GM12878 (cell line): ENCODE measurements around the gene PLEKHA6. TPM values are rescaled to one million over a fixed set of nuclear protein-coding genes. Genes with fewer than 3 reads are reported as not detected.

Source experiments
- ATAC-seq: fragments of 200-7000 bp; cut with Tn5 transposase; 3 replicates; pipeline ENCODE4 v1.9.1; 2020; ENCODE audit warnings: mild to moderate bottlenecking, moderate library complexity
- BruUV-seq: library from RNA; stranded (reverse); fragments of 400-500 nt; replicated peaks from 2 replicates; lab custom pipeline; 2021; lab: Mats Ljungman, UMichigan
- CTCF ChIA-PET: fragments of 300-600 bp; sonication (Branson Sonifier 250); formaldehyde crosslinking; extraction: SDS; loops from one replicate; lab custom pipeline; 2021; ENCODE audit warnings: inconsistent platforms; lab: Yijun Ruan, JAX
- POLR2A ChIA-PET: fragments of 350-600 bp; formaldehyde crosslinking; extraction: SDS; loops from one replicate; lab custom pipeline; 2021; ENCODE audit warnings: inconsistent platforms; lab: Charles Lee
- RAD21 ChIA-PET: fragments of 300-600 bp; sonication (Branson Sonifier 250); formaldehyde crosslinking; loops from one replicate; lab custom pipeline; 2023; ENCODE audit warnings: antibody characterized with exemption; ENCODE audit not compliant: unreplicated experiment; lab: Charles Lee
- SMC1A ChIA-PET: fragments of 300-600 bp; sonication (Branson Sonifier 250); formaldehyde crosslinking; loops from one replicate; lab custom pipeline; 2023; ENCODE audit not compliant: unreplicated experiment, uncharacterized antibody; lab: Charles Lee
- DNase-seq: peaks from one replicate; pipeline ENCODE4 v3.0.0-alpha.2; 2011; ENCODE audit warnings: low read depth, low spot score
- FAIRE-seq: peaks from 3 replicates; lab custom pipeline; 2011; peaks lifted over from hg19 to GRCh38; lab: Jason Lieb, UNC
- H2AFZ ChIP-seq: 2 replicates; pipeline ENCODE4 v1.6.0; 2011; ENCODE audit warnings: low read depth, low read length, control low read depth; ENCODE audit not compliant: control insufficient read depth
- H3K27ac ChIP-seq: 2 replicates; pipeline ENCODE4 v1.5.1; 2011; ENCODE audit warnings: control low read depth; ENCODE audit not compliant: control insufficient read depth, insufficient read depth
- H3K27me3 ChIP-seq, 2 experiments: replicated peaks in 1 of 2; 2 replicates each; pipeline versions ENCODE4 v1.6.0 to v1.6.1; 2011; ENCODE audit warnings: low read length in 1 of 2; ENCODE audit not compliant: control insufficient read depth in 2 of 2, insufficient read depth in 2 of 2
- H3K36me3 ChIP-seq, 2 experiments: 2 replicates each; pipeline ENCODE4 v1.5.1; 2011; ENCODE audit warnings: low read length in 1 of 2; ENCODE audit not compliant: control insufficient read depth in 2 of 2, insufficient read depth in 2 of 2
- H3K4me1 ChIP-seq: 2 replicates; pipeline ENCODE4 v1.6.1; 2011; ENCODE audit warnings: mild to moderate bottlenecking, low read length, moderate library complexity, mixed read lengths; ENCODE audit not compliant: control insufficient read depth, insufficient read depth
- H3K4me2 ChIP-seq: 2 replicates; pipeline ENCODE4 v1.6.0; 2011; ENCODE audit warnings: control low read depth; ENCODE audit not compliant: control insufficient read depth, insufficient read depth
- H3K4me3 ChIP-seq: fragments of 200-600 bp; sonication (generic); 2 replicates; pipeline ENCODE4 v1.5.1; 2016
- H3K79me2 ChIP-seq: 2 replicates; pipeline ENCODE4 v1.6.0; 2011; ENCODE audit warnings: low read length; ENCODE audit not compliant: control insufficient read depth, insufficient read depth
- H3K9ac ChIP-seq: 2 replicates; pipeline ENCODE4 v1.8.0; 2011; ENCODE audit warnings: low read length, control low read depth, mixed read lengths; ENCODE audit not compliant: control insufficient read depth, insufficient read depth
- H3K9me3 ChIP-seq: replicated peaks from 3 replicates; pipeline ENCODE4 v1.5.1; 2011; ENCODE audit warnings: mild to moderate bottlenecking, low read length; ENCODE audit not compliant: control insufficient read depth, insufficient read depth
- H4K20me1 ChIP-seq: 2 replicates; pipeline ENCODE4 v1.6.0; 2011; ENCODE audit not compliant: control insufficient read depth, insufficient read depth
- ASH2L ChIP-seq: fragments of 300-600, 200-600 bp; sonication (generic); IDR thresholded peaks from 2 replicates; pipeline ENCODE4 v1.6.1; 2017; ENCODE audit warnings: low read depth, mild to moderate bottlenecking, borderline replicate concordance
- CBX5 ChIP-seq: sonication (generic); IDR thresholded peaks from 2 replicates; pipeline ENCODE4 v1.6.1; 2016; ENCODE audit warnings: low read depth, moderate library complexity, mild to moderate bottlenecking, inconsistent platforms
- JUNB ChIP-seq: IDR thresholded peaks from 2 replicates; pipeline ENCODE4 v1.6.1; 2016; ENCODE audit warnings: antibody characterized with exemption, mild to moderate bottlenecking
- KDM1A ChIP-seq: fragments of 200-600 bp; sonication (generic); IDR thresholded peaks from 2 replicates; pipeline ENCODE4 v1.6.1; 2016; ENCODE audit warnings: borderline replicate concordance
- LARP7 ChIP-seq: fragments of 450-650 bp; IDR thresholded peaks from 2 replicates; pipeline ENCODE4 v1.6.1; 2017; ENCODE audit warnings: mild to moderate bottlenecking
- POLR2AphosphoS2 ChIP-seq: IDR thresholded peaks from 2 replicates; pipeline ENCODE4 v1.6.1; 2011; ENCODE audit warnings: low read depth, mild to moderate bottlenecking, low read length, improper control_type of control experiment, moderate library complexity
- POU2F2 ChIP-seq: IDR thresholded peaks from 3 replicates; pipeline ENCODE4 v1.6.1; 2011; ENCODE audit warnings: low read depth, mild to moderate bottlenecking, low read length, borderline replicate concordance
- RCOR1 ChIP-seq: conservative IDR thresholded peaks from 2 replicates; pipeline ENCODE4 v1.6.1; 2012; ENCODE audit warnings: low read depth, low read length, improper control_type of control experiment
- SMAD1 ChIP-seq: fragments of 450-650 bp; IDR thresholded peaks from 2 replicates; pipeline ENCODE4 v1.6.1; 2018; ENCODE audit warnings: mild to moderate bottlenecking, low read depth; ENCODE audit not compliant: partially characterized antibody
- SMARCA5 ChIP-seq: fragments of 450-650 bp; IDR thresholded peaks from 2 replicates; pipeline ENCODE4 v1.6.1; 2017; ENCODE audit warnings: mild to moderate bottlenecking
- SREBF1 ChIP-seq: IDR thresholded peaks from 2 replicates; pipeline ENCODE4 v1.6.1; 2012; ENCODE audit warnings: mild to moderate bottlenecking, low read length
- SREBF2 ChIP-seq: IDR thresholded peaks from 2 replicates; pipeline ENCODE4 v1.6.1; 2012; ENCODE audit warnings: mild to moderate bottlenecking, low read length
- ZBTB11 ChIP-seq: fragments of 450-650 bp; formaldehyde crosslinking; IDR thresholded peaks from 2 replicates; pipeline ENCODE4 v1.5.0; 2022; ENCODE audit warnings: mild to moderate bottlenecking, missing genetic modification characterization
- ZBTB4 ChIP-seq: fragments of 450-650 bp; formaldehyde crosslinking; IDR thresholded peaks from 2 replicates; pipeline ENCODE4 v1.4.0; 2022; ENCODE audit warnings: mild to moderate bottlenecking, moderate library complexity
- ZNF687 ChIP-seq: fragments of 450-650 bp; IDR thresholded peaks from 2 replicates; pipeline ENCODE4 v1.6.1; 2017; ENCODE audit warnings: mild to moderate bottlenecking, moderate library complexity
- WGBS: methylation state at CpG from one replicate; pipeline ENCODE4 v1.1.6; 2016; ENCODE audit warnings: low lambda C conversion rate; ENCODE audit not compliant: insufficient replicate concordance, insufficient coverage; ENCODE audit errors: missing lambda C conversion rate; 5-methylcytosine and 5-hydroxymethylcytosine counted together
- in situ Hi-C: fragments of 300-500 bp; cut with MboI; formaldehyde crosslinking; loops from 9 replicates; pipeline ENCODE4 v1.14.3; 2018; ENCODE audit warnings: mixed read lengths
- intact Hi-C: fragments of 100-400 bp; cut with micrococcal nuclease; formaldehyde crosslinking; loops from one replicate; pipeline ENCODE4 v1.14.2; 2022; ENCODE audit not compliant: unreplicated experiment
- polyA plus RNA-seq, 11 experiments: library from polyadenylated mRNA; depleted of rRNA in 4 of 11; unstranded in 6 of 11; stranded (reverse) in 5 of 11; fragments of >200 nt; fragmentation: Nextera tagmentation in 4 of 11; fragmentation: Illumina TruSeq in 1 of 11; extraction: Ambion mirVana in 4 of 11; extraction: Trizol in 1 of 11; gene quantifications; 1 replicate in 1 of 11; 2 replicates in 10 of 11; pipeline versions ENCODE4 v1.2.1 to v1.2.3, GENCODE V29; 2011 to 2016; ENCODE audit warnings: inconsistent platforms in 2 of 11, missing spikeins in 2 of 11, low read depth in 1 of 11
- total RNA-seq, 4 experiments: library from RNA; depleted of rRNA in 3 of 4; stranded (reverse); fragments of >200 nt in 3 of 4; fragmentation: Illumina TruSeq in 1 of 4; extraction: Trizol in 1 of 4; gene quantifications; 2 replicates each; pipeline versions ENCODE4 v1.2.1 to v1.2.3, GENCODE V29; 2013 to 2021

The PLEKHA6 gene
- total and polyA plus RNA-seq, 10 of the 15 experiments (the other 5 are each of a cell fraction or from before 2014, with no cell fraction given) = 0.04 to 0.81 (median 0.19) TPM; not detected in 4

- SMC1A ChIA-PET = no interaction called here
- no peaks in the 10 kb centered on the region for H4K20me1 ChIP-seq
- no peak overlapping the region for H3K4me2 ChIP-seq
- ATAC-seq = no peak
- no peak overlapping the region for H3K9ac ChIP-seq
- intact Hi-C loops = no loop called here
- H3K4me3 ChIP-seq = no peak overlapping the region
- no peaks in the 10 kb centered on the region for H3K9me3 ChIP-seq
- no peak overlapping the region for H3K27ac ChIP-seq
- DNase-seq = no peak
- no peak overlapping the region for H2AFZ ChIP-seq
- POLR2A ChIA-PET = no interaction called here
- CTCF ChIA-PET = interaction anchor here (1.3 to 5.2 kb wide), 2 partner anchors 12 to 282 kb away, joined by 3 to 29 read pairs; no protein-coding TSS in a partner anchor
- no peaks in the 10 kb centered on the region for H3K4me1 ChIP-seq
- no TSS peak for BruUV-seq
- H3K27me3 ChIP-seq = peaks cover 0 to 2% of the 10 kb centered on the region in 2 experiments; a peak in 3 of 4 replicates
- RAD21 ChIA-PET = interaction anchor here (1.5 kb wide), 1 partner anchor 180 kb away, joined by 4 read pairs; no protein-coding TSS in a partner anchor
- FAIRE-seq = no peak
- H3K79me2 ChIP-seq = no peaks in the 10 kb centered on the region
- in situ Hi-C loops = no loop called here
- 0% methylated on average over 2 of the region's 2 CpGs for WGBS
- no peaks in the 10 kb centered on the region for H3K36me3 ChIP-seq
- TF ChIP-seq SMARCA5 (no peak), POU2F2 (no peak), RCOR1 (no peak), ZNF687 (no peak), SREBF2 (no peak), ZBTB4 (no peak), ASH2L (no peak), SMAD1 (no peak), ZBTB11 (CRISPR knock-in tag) (no peak), SREBF1 (no peak), KDM1A (no peak), JUNB (no peak), CBX5 (no peak), POLR2AphosphoS2 (no peak), LARP7 (no peak)
Measured at GRCh38 chr1:204218552-204218951, 141.2 kb downstream of the PLEKHA6 start.
